Mammary epithelial cell (primary cell): ENCODE data around the gene COPS6.

Experiments
- CTCF ChIP-seq, 2 donors: IDR thresholded peaks in 1 of 2; conservative IDR thresholded peaks in 1 of 2; 2 replicates each; pipeline ENCODE4 v1.5.1; 2011 to 2012; ENCODE audit warnings: inconsistent platforms in 2 of 2, low read length in 2 of 2, mild to moderate bottlenecking in 2 of 2, control low read depth in 1 of 2, low read depth in 1 of 2; ENCODE audit not compliant: insufficient read depth in 1 of 2; ENCODE audit errors: extremely low read depth in 1 of 2
- EZH2 ChIP-seq: IDR thresholded peaks from 2 replicates; pipeline ENCODE4 v1.6.1; 2012; ENCODE audit warnings: low read length, inconsistent platforms, borderline replicate concordance

GRCh38 chr7:100063376-100063775 lies 25.4 kb upstream of the COPS6 start:
- TF ChIP-seq CTCF (conservative IDR thresholded peaks at IDR 0.05 in 1 of 2, IDR thresholded peaks at IDR 0.05 in 1 of 2; ENCODE audit: extremely low read depth in 1 of 2, insufficient read depth in 1 of 2, low read depth in 1 of 2, low read length in 2 of 2) (no peak), EZH2 (no peak)
